ENCODE data around the gene CORIN. TPM values are rescaled to one million over a fixed set of nuclear protein-coding genes. Genes with fewer than 3 reads are reported as not detected.

The CORIN gene
- total and polyA plus RNA-seq, 4 donors: 0.13 to 1.5 (median 0.68) TPM

GRCh38 chr4:47598896-47599295, 239.0 kb downstream of the CORIN start:
- ATAC-seq (ENCODE audit: low FRiP score) (no peak), DNase-seq (no peak)
- WGBS, 2 donors: 66 to 68% methylated on average over 3 of the region's 3 CpGs
- no peaks in the 10 kb centered on the region for H3K4me1 ChIP-seq (ENCODE audit: control insufficient read depth in 1 of 2, insufficient read depth in 2 of 2, low read length in 2 of 2)
- no peaks in the 10 kb centered on the region for H3K27me3 ChIP-seq (ENCODE audit: control insufficient read depth in 1 of 2, insufficient read depth in 2 of 2, low read length in 1 of 2)
- peaks cover 5 to 6% of the 10 kb centered on the region in 2 donors for H3K36me3 ChIP-seq (ENCODE audit: control insufficient read depth in 1 of 2, insufficient read depth in 2 of 2, low read length in 1 of 2)
- intact Hi-C loops (cut with DNase I): no loop called here
- no peaks in the 10 kb centered on the region for H3K9me3 ChIP-seq (ENCODE audit: control insufficient read depth, low read length)
- no peak overlapping the region for H3K4me3 ChIP-seq (ENCODE audit: low read length in 2 of 2)
- no peak overlapping the region for H3K27ac ChIP-seq (ENCODE audit: low read depth in 1 of 2, low read length in 2 of 2)

GRCh38 chr4:47598320-47598719, 239.5 kb downstream of the CORIN start:
- intact Hi-C loops (cut with DNase I): no loop called here
- H3K27ac ChIP-seq (ENCODE audit: low read depth in 1 of 2, low read length in 2 of 2): no peak overlapping the region
- no peak for ATAC-seq (ENCODE audit: low FRiP score)
- no peaks in the 10 kb centered on the region for H3K4me1 ChIP-seq (ENCODE audit: control insufficient read depth in 1 of 2, insufficient read depth in 2 of 2, low read length in 2 of 2)
- peaks cover 5% of the 10 kb centered on the region in 2 donors for H3K36me3 ChIP-seq (ENCODE audit: control insufficient read depth in 1 of 2, insufficient read depth in 2 of 2, low read length in 1 of 2)
- 55 to 82% methylated on average over 1 of the region's 1 CpG for WGBS, 2 donors
- no peak for DNase-seq
- H3K9me3 ChIP-seq (ENCODE audit: control insufficient read depth, low read length): no peaks in the 10 kb centered on the region
- H3K4me3 ChIP-seq (ENCODE audit: low read length in 2 of 2): no peak overlapping the region
- H3K27me3 ChIP-seq (ENCODE audit: control insufficient read depth in 1 of 2, insufficient read depth in 2 of 2, low read length in 1 of 2): no peaks in the 10 kb centered on the region

GRCh38 chr4:47597696-47598095, 240.2 kb downstream of the CORIN start:
- intact Hi-C loops (cut with DNase I): no loop called here
- Histone ChIP-seq H3K4me1 (ENCODE audit: control insufficient read depth in 1 of 2, insufficient read depth in 2 of 2, low read length in 2 of 2) (no peaks in the 10 kb centered on the region), H3K27ac (ENCODE audit: low read depth in 1 of 2, low read length in 2 of 2) (no peak overlapping the region), H3K27me3 (ENCODE audit: control insufficient read depth in 1 of 2, insufficient read depth in 2 of 2, low read length in 1 of 2) (no peaks in the 10 kb centered on the region), H3K4me3 (ENCODE audit: low read length in 2 of 2) (no peak overlapping the region), H3K36me3 (ENCODE audit: control insufficient read depth in 1 of 2, insufficient read depth in 2 of 2, low read length in 1 of 2) (peaks cover 5% of the 10 kb centered on the region in 2 donors), H3K9me3 (ENCODE audit: control insufficient read depth, low read length) (no peaks in the 10 kb centered on the region)
- DNase-seq (no peak), ATAC-seq (ENCODE audit: low FRiP score) (no peak)
- WGBS, 2 donors: 77 to 89% methylated on average over 1 of the region's 1 CpG

- WGBS, 2 donors: 39 to 88% methylated on average over 1 of the region's 1 CpG
- Histone ChIP-seq H3K36me3 (ENCODE audit: control insufficient read depth in 1 of 2, insufficient read depth in 2 of 2, low read length in 1 of 2) (peaks cover 12 to 18% of the 10 kb centered on the region in 2 donors), H3K27me3 (ENCODE audit: control insufficient read depth in 1 of 2, insufficient read depth in 2 of 2, low read length in 1 of 2) (no peaks in the 10 kb centered on the region), H3K4me1 (ENCODE audit: control insufficient read depth in 1 of 2, insufficient read depth in 2 of 2, low read length in 2 of 2) (peaks cover 0 to 1% of the 10 kb centered on the region in 2 donors), H3K9me3 (ENCODE audit: control insufficient read depth, low read length) (peaks cover 2% of the 10 kb centered on the region), H3K27ac (ENCODE audit: low read depth in 1 of 2, low read length in 2 of 2) (no peak overlapping the region), H3K4me3 (ENCODE audit: low read length in 2 of 2) (no peak overlapping the region)
- intact Hi-C loops (cut with DNase I): no loop called here
- no peak for DNase-seq
- no peak for ATAC-seq (ENCODE audit: low FRiP score)
Observed at GRCh38 chr4:47590325-47590724, 247.5 kb downstream of the CORIN start.

GRCh38 chr4:47579235-47579634, 258.6 kb downstream of the CORIN start:
- Histone ChIP-seq H3K27me3 (ENCODE audit: control insufficient read depth in 1 of 2, insufficient read depth in 2 of 2, low read length in 1 of 2) (no peaks in the 10 kb centered on the region), H3K27ac (ENCODE audit: low read depth in 1 of 2, low read length in 2 of 2) (no peak overlapping the region), H3K4me1 (ENCODE audit: control insufficient read depth in 1 of 2, insufficient read depth in 2 of 2, low read length in 2 of 2) (peaks cover 2 to 3% of the 10 kb centered on the region in 2 donors), H3K4me3 (ENCODE audit: low read length in 2 of 2) (no peak overlapping the region), H3K9me3 (ENCODE audit: control insufficient read depth, low read length) (no peaks in the 10 kb centered on the region), H3K36me3 (ENCODE audit: control insufficient read depth in 1 of 2, insufficient read depth in 2 of 2, low read length in 1 of 2) (peaks cover 11 to 14% of the 10 kb centered on the region in 2 donors)
- ATAC-seq (ENCODE audit: low FRiP score) (no peak), DNase-seq (no peak)
- 85 to 86% methylated on average over 3 of the region's 3 CpGs for WGBS, 2 donors
- intact Hi-C loops (cut with DNase I): no loop called here

GRCh38 chr4:47577779-47578553, 259.9 kb downstream of the CORIN start:
- no peaks in the 10 kb centered on the region for H3K9me3 ChIP-seq (ENCODE audit: control insufficient read depth, low read length)
- H3K4me3 ChIP-seq (ENCODE audit: low read length in 2 of 2): no peak overlapping the region
- H3K27me3 ChIP-seq (ENCODE audit: control insufficient read depth in 1 of 2, insufficient read depth in 2 of 2, low read length in 1 of 2): no peaks in the 10 kb centered on the region
- intact Hi-C loops (cut with DNase I): no loop called here
- peak; percentile 86 for ATAC-seq (ENCODE audit: low FRiP score)
- WGBS, 2 donors: 21 to 22% methylated on average over 7 of the region's 7 CpGs
- DNase-seq: no peak
- peaks cover 2 to 3% of the 10 kb centered on the region in 2 donors for H3K4me1 ChIP-seq (ENCODE audit: control insufficient read depth in 1 of 2, insufficient read depth in 2 of 2, low read length in 2 of 2)
- peaks cover 5 to 11% of the 10 kb centered on the region in 2 donors for H3K36me3 ChIP-seq (ENCODE audit: control insufficient read depth in 1 of 2, insufficient read depth in 2 of 2, low read length in 1 of 2)
- peak overlapping the region; percentile 70 to 96 for H3K27ac ChIP-seq (ENCODE audit: low read depth in 1 of 2, low read length in 2 of 2)

- Histone ChIP-seq H3K27ac (ENCODE audit: low read depth in 1 of 2, low read length in 2 of 2) (no peak overlapping the region), H3K27me3 (ENCODE audit: control insufficient read depth in 1 of 2, insufficient read depth in 2 of 2, low read length in 1 of 2) (no peaks in the 10 kb centered on the region), H3K4me3 (ENCODE audit: low read length in 2 of 2) (no peak overlapping the region), H3K9me3 (ENCODE audit: control insufficient read depth, low read length) (no peaks in the 10 kb centered on the region), H3K4me1 (ENCODE audit: control insufficient read depth in 1 of 2, insufficient read depth in 2 of 2, low read length in 2 of 2) (peaks cover 3 to 4% of the 10 kb centered on the region in 2 donors), H3K36me3 (ENCODE audit: control insufficient read depth in 1 of 2, insufficient read depth in 2 of 2, low read length in 1 of 2) (peaks cover 10 to 13% of the 10 kb centered on the region in 2 donors)
- WGBS, 2 donors: 77 to 87% methylated on average over 3 of the region's 3 CpGs
- intact Hi-C loops (cut with DNase I): no loop called here
- no peak for ATAC-seq (ENCODE audit: low FRiP score)
- DNase-seq: no peak
Observed at GRCh38 chr4:47572981-47573380, 264.9 kb downstream of the CORIN start.

GRCh38 chr4:47570816-47571215, 267.1 kb downstream of the CORIN start:
- no peak for ATAC-seq (ENCODE audit: low FRiP score)
- H3K4me3 ChIP-seq (ENCODE audit: low read length in 2 of 2): no peak overlapping the region

GRCh38 chr4:47567511-47567910, 270.4 kb downstream of the CORIN start:
- Histone ChIP-seq H3K4me3 (ENCODE audit: low read length in 2 of 2) (no peak overlapping the region), H3K27ac (ENCODE audit: low read depth in 1 of 2, low read length in 2 of 2) (no peak overlapping the region), H3K9me3 (ENCODE audit: control insufficient read depth, low read length) (no peaks in the 10 kb centered on the region), H3K4me1 (ENCODE audit: control insufficient read depth in 1 of 2, insufficient read depth in 2 of 2, low read length in 2 of 2) (peaks cover 0 to 4% of the 10 kb centered on the region in 2 donors), H3K27me3 (ENCODE audit: control insufficient read depth in 1 of 2, insufficient read depth in 2 of 2, low read length in 1 of 2) (no peaks in the 10 kb centered on the region), H3K36me3 (ENCODE audit: control insufficient read depth in 1 of 2, insufficient read depth in 2 of 2, low read length in 1 of 2) (peaks cover 10 to 13% of the 10 kb centered on the region in 2 donors)
- intact Hi-C loops (cut with DNase I): no loop called here
- no peak for DNase-seq
- 96 to 98% methylated on average over 1 of the region's 1 CpG for WGBS, 2 donors
- ATAC-seq (ENCODE audit: low FRiP score): no peak

More at GRCh38 chr4:47570816-47571215, 267.1 kb downstream of the CORIN start:
- H3K4me1 ChIP-seq (ENCODE audit: control insufficient read depth in 1 of 2, insufficient read depth in 2 of 2, low read length in 2 of 2): peaks cover 0 to 4% of the 10 kb centered on the region in 2 donors
- H3K27me3 ChIP-seq (ENCODE audit: control insufficient read depth in 1 of 2, insufficient read depth in 2 of 2, low read length in 1 of 2): no peaks in the 10 kb centered on the region
- peaks cover 8 to 13% of the 10 kb centered on the region in 2 donors for H3K36me3 ChIP-seq (ENCODE audit: control insufficient read depth in 1 of 2, insufficient read depth in 2 of 2, low read length in 1 of 2)
- no peak for DNase-seq
- H3K9me3 ChIP-seq (ENCODE audit: control insufficient read depth, low read length): no peaks in the 10 kb centered on the region
- H3K27ac ChIP-seq (ENCODE audit: low read depth in 1 of 2, low read length in 2 of 2): no peak overlapping the region
- intact Hi-C loops (cut with DNase I): no loop called here
